ENCODE data around the gene NACA. TPM values are rescaled to one million over a fixed set of nuclear protein-coding genes. Genes with fewer than 3 reads are reported as not detected.
A peak's percentile ranks its signal among the peaks of the same experiment; 100 is the strongest.

NACA gene
- total RNA-seq, 1 experiment from 2014 or later: 804 TPM

GRCh38 chr12:56718636-56719035 lies 6.5 kb downstream of the NACA start:
- Mint-ChIP-seq H3K4me3 (ENCODE audit: unreplicated experiment) (no peak overlapping the region), H3K27ac (ENCODE audit: unreplicated experiment) (peak overlapping the region; percentile 9), H3K27me3 (ENCODE audit: insufficient read depth, unreplicated experiment) (no peaks in the 10 kb centered on the region), H3K9me3 (ENCODE audit: unreplicated experiment) (no peaks in the 10 kb centered on the region), H3K4me1 (ENCODE audit: low read depth, unreplicated experiment) (peaks cover 38% of the 10 kb centered on the region), H3K36me3 (ENCODE audit: insufficient read depth, unreplicated experiment) (peaks cover 89% of the 10 kb centered on the region)
- no peak for DNase-seq
- no peaks in the 10 kb centered on the region for H3K9me3 ChIP-seq
- no peaks in the 10 kb centered on the region for H3K27me3 ChIP-seq (replicated peaks; ENCODE audit: control insufficient read depth, insufficient read depth, low read length)
- TF ChIP-seq, protein P1, sequence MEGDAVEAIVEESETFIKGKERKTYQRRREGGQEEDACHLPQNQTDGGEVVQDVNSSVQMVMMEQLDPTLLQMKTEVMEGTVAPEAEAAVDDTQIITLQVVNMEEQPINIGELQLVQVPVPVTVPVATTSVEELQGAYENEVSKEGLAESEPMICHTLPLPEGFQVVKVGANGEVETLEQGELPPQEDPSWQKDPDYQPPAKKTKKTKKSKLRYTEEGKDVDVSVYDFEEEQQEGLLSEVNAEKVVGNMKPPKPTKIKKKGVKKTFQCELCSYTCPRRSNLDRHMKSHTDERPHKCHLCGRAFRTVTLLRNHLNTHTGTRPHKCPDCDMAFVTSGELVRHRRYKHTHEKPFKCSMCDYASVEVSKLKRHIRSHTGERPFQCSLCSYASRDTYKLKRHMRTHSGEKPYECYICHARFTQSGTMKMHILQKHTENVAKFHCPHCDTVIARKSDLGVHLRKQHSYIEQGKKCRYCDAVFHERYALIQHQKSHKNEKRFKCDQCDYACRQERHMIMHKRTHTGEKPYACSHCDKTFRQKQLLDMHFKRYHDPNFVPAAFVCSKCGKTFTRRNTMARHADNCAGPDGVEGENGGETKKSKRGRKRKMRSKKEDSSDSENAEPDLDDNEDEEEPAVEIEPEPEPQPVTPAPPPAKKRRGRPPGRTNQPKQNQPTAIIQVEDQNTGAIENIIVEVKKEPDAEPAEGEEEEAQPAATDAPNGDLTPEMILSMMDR (IDR thresholded peaks at IDR 0.05; ENCODE audit: insufficient read depth in 1 of 2, low read depth in 1 of 2, low read length in 1 of 2, severe bottlenecking in 1 of 2, unreplicated experiment in 1 of 2): no peak
- CTCF ChIA-PET: no interaction called here
- no TSS peak for BruUV-seq (replicated peaks)
- peaks cover 1% of the 10 kb centered on the region for H3K36me3 ChIP-seq (ENCODE audit: control insufficient read depth, insufficient read depth, low read length)
- intact Hi-C loops (cut with micrococcal nuclease; ENCODE audit: unreplicated experiment): no loop called here
- H3K4me1 ChIP-seq: peaks cover 32% of the 10 kb centered on the region
- H3K4me3 ChIP-seq (ENCODE audit: low read depth, low read length): no peak overlapping the region
- POLR2A ChIA-PET: no interaction called here

DNA sequence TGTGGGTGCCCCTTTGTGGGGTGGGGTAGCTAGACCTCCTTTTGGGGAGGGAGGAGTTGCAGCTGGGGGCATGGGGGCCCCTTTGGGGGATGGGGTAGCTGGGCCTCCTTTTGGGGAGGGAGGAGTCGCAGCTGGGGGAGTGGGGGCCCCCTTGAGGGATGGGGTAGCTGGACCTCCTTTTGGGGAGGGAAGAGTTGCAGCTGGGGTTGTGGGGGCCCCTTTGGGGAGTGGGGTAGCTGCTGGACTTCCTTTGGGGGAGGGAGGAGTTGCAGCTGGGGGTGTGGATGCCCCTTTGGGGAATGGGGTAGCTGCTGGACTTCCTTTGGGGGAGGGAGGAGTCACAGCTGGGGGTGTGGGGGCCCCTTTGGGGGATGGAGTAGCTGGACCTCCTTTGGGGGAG lies 7.0 kb downstream of the NACA start:
- no peaks in the 10 kb centered on the region for H3K9me3 Mint-ChIP-seq (ENCODE audit: unreplicated experiment)
- no peak overlapping the region for H3K27ac Mint-ChIP-seq (ENCODE audit: unreplicated experiment)
- TF ChIP-seq, protein P1 (IDR thresholded peaks at IDR 0.05; ENCODE audit: insufficient read depth in 1 of 2, low read depth in 1 of 2, low read length in 1 of 2, severe bottlenecking in 1 of 2, unreplicated experiment in 1 of 2): no peak
- H3K36me3 Mint-ChIP-seq (ENCODE audit: insufficient read depth, unreplicated experiment): peaks cover 89% of the 10 kb centered on the region
- no TSS peak for BruUV-seq (replicated peaks)
- POLR2A ChIA-PET: interaction anchor here (0.7 kb wide), 1 partner anchor 81 kb away, joined by 3 read pairs; no protein-coding TSS in a partner anchor
- intact Hi-C loops (cut with micrococcal nuclease; ENCODE audit: unreplicated experiment): no loop called here
- no peaks in the 10 kb centered on the region for H3K27me3 ChIP-seq (replicated peaks; ENCODE audit: control insufficient read depth, insufficient read depth, low read length)
- peaks cover 28% of the 10 kb centered on the region for H3K4me1 ChIP-seq
- no peaks in the 10 kb centered on the region for H3K27me3 Mint-ChIP-seq (ENCODE audit: insufficient read depth, unreplicated experiment)
- peaks cover 1% of the 10 kb centered on the region for H3K36me3 ChIP-seq (ENCODE audit: control insufficient read depth, insufficient read depth, low read length)
- DNase-seq: no peak
- no peak overlapping the region for H3K4me3 Mint-ChIP-seq (ENCODE audit: unreplicated experiment)
- CTCF ChIA-PET: no interaction called here
- no peak overlapping the region for H3K4me3 ChIP-seq (ENCODE audit: low read depth, low read length)
- H3K9me3 ChIP-seq: no peaks in the 10 kb centered on the region
- peaks cover 38% of the 10 kb centered on the region for H3K4me1 Mint-ChIP-seq (ENCODE audit: low read depth, unreplicated experiment)

DNA sequence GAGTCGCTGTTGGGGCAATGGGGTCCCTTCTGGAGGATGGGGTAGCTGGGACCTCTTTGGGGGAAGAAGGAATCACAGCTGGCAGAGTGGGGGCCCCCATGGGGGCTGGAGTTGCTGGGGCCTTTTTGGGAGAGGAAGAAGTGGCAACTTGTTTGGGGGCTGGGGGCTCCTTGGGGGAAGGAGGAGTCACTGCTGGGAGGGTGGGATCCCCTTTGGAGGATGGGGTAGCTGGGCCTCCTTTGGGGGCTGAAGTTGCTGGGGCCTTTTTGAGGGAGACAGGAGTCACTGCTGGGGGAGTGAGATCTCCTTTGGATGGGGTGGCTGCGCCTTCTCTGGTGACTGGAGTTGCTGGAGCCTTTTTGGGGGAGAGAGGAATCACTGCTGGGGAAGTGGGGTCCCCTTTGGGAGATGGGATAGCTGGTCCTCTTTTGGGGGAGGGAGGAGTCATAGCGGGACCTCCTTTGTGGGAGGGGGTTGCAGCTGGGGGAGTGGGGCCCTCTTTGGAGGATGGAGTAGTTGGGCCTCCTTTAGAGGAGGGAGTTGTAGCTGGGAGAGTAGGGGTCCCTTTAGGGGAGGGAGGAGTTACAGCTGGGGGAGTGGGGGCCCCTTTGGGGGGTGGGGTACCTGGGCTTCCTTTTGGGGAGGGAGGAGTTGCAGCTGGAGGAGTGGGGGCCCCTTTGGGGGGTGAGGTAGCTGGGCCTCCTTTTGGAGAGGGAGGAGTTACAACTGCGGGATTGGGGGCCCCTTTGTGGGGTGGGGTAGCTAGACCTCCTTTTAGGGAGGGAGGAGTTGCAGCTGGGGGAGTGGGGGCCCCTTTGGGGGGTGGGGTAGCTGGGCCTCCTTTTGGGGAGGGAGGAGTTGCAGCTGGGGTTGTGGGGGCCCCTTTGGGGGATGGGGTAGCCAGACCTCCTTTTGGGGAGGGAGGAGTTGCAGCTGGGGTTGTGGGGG lies 7.9 kb downstream of the NACA start:
- ChIA-PET POLR2A (interaction anchor here (0.7 kb wide), 1 partner anchor 80 kb away, joined by 3 read pairs; no protein-coding TSS in a partner anchor), CTCF (no interaction called here)
- H3K4me1 Mint-ChIP-seq (ENCODE audit: low read depth, unreplicated experiment): peaks cover 36% of the 10 kb centered on the region
- Histone ChIP-seq H3K4me3 (ENCODE audit: low read depth, low read length) (no peak overlapping the region), H3K36me3 (ENCODE audit: control insufficient read depth, insufficient read depth, low read length) (peaks cover 1% of the 10 kb centered on the region), H3K27me3 (replicated peaks; ENCODE audit: control insufficient read depth, insufficient read depth, low read length) (no peaks in the 10 kb centered on the region), H3K4me1 (peaks cover 19% of the 10 kb centered on the region), H3K9me3 (no peaks in the 10 kb centered on the region)
- intact Hi-C loops (cut with micrococcal nuclease; ENCODE audit: unreplicated experiment): no loop called here
- H3K4me3 Mint-ChIP-seq (ENCODE audit: unreplicated experiment): no peak overlapping the region
- H3K36me3 Mint-ChIP-seq (ENCODE audit: insufficient read depth, unreplicated experiment): peaks cover 89% of the 10 kb centered on the region
- H3K9me3 Mint-ChIP-seq (ENCODE audit: unreplicated experiment): no peaks in the 10 kb centered on the region
- DNase-seq: no peak
- H3K27me3 Mint-ChIP-seq (ENCODE audit: insufficient read depth, unreplicated experiment): no peaks in the 10 kb centered on the region
- TF ChIP-seq, protein P1 (IDR thresholded peaks at IDR 0.05; ENCODE audit: insufficient read depth in 1 of 2, low read depth in 1 of 2, low read length in 1 of 2, severe bottlenecking in 1 of 2, unreplicated experiment in 1 of 2): no peak
- no TSS peak for BruUV-seq (replicated peaks)
- no peak overlapping the region for H3K27ac Mint-ChIP-seq (ENCODE audit: unreplicated experiment)

Measured in Caco-2 (cell line).